ENCODE measurements around the gene ARHGAP20. TPM values are rescaled to one million over a fixed set of nuclear protein-coding genes. Genes with fewer than 3 reads are reported as not detected.

The ARHGAP20 gene
- total RNA-seq, 1 experiment from 2014 or later = 0.04 TPM

DNA sequence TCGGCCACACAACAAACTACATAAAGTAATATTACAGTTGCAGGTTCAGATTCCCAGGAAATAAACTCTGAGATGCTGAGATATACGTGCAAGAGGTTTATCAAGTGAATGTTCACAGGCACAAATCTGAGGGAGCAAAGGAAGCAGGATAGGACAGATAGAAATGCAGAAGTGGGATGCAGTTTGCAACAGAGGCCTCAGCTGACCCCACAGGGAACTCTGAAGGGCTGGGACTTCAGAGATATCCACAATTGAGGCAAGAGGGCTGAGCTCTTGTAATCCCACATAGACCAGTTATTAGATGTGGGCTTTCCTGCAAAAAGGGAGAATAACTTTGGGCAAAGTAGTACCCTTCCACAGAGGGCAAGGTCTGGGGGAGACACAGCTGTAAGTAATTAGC lies 25.4 kb upstream of the ARHGAP20 start:
- Histone ChIP-seq H3K23me2 (ENCODE audit: insufficient read length, low read depth, low read length, poor library complexity, severe bottlenecking) (no peaks in the 10 kb centered on the region), H3K4ac (ENCODE audit: low read depth, low read length) (no peak overlapping the region), H4K8ac (replicated peaks; ENCODE audit: insufficient read length, low read depth, low read length) (no peak overlapping the region), H2BK5ac (ENCODE audit: insufficient read length, low read length) (no peak overlapping the region), H3K27me3 (ENCODE audit: insufficient read depth, low read length) (no peaks in the 10 kb centered on the region), H3K14ac (ENCODE audit: insufficient read depth, low read length) (no peak overlapping the region), H3K9me3 (ENCODE audit: control insufficient read depth, low read depth, low read length) (no peaks in the 10 kb centered on the region), H3K9ac (ENCODE audit: extremely low read depth, insufficient read length, low read length) (no peak overlapping the region), H3K23ac (ENCODE audit: insufficient read length, low read depth, low read length) (no peak overlapping the region), H2AFZ (ENCODE audit: low read length) (no peak overlapping the region), H3K4me1 (ENCODE audit: insufficient read depth, low read length) (no peaks in the 10 kb centered on the region), H3K18ac (ENCODE audit: insufficient read length, low read depth, low read length) (no peak overlapping the region), H3K79me2 (ENCODE audit: insufficient read depth, low read length) (no peaks in the 10 kb centered on the region), H4K20me1 (ENCODE audit: control insufficient read depth, insufficient read depth, insufficient read length) (no peaks in the 10 kb centered on the region), H2BK15ac (ENCODE audit: low read depth, low read length) (no peak overlapping the region), H3K56ac (ENCODE audit: insufficient read length, low read depth, low read length) (no peak overlapping the region), H3K79me1 (ENCODE audit: insufficient read depth, low read depth, low read length, poor library complexity, severe bottlenecking) (no peaks in the 10 kb centered on the region), H3K4me2 (ENCODE audit: insufficient read depth, insufficient read length, low read length) (no peak overlapping the region), H2BK120ac (ENCODE audit: low read depth, low read length, poor library complexity, severe bottlenecking) (no peak overlapping the region), H2BK20ac (ENCODE audit: low read depth, low read length, poor library complexity, severe bottlenecking) (no peak overlapping the region), H3K27ac (ENCODE audit: insufficient read length, low read depth, low read length) (no peak overlapping the region), H4K5ac (ENCODE audit: insufficient read length, low read depth, low read length) (no peak overlapping the region), H4K91ac (ENCODE audit: insufficient read length, low read depth, low read length) (no peak overlapping the region), H3T11ph (ENCODE audit: low read length) (no peak overlapping the region), H2BK12ac (ENCODE audit: insufficient read length, low read depth, low read length) (no peak overlapping the region), H2AK5ac (ENCODE audit: insufficient read length, low read length) (no peak overlapping the region)
- no peak overlapping the region for H3K27ac Mint-ChIP-seq
- no CpG with 5 or more reads among the region's 2 CpGs for WGBS (ENCODE audit: extremely low coverage, insufficient read length, low lambda C conversion rate)
- no peaks in the 10 kb centered on the region for H3K36me3 Mint-ChIP-seq (ENCODE audit: insufficient read depth in 1 of 3, low read depth in 3 of 3)
- H3K4me3 Mint-ChIP-seq = no peak overlapping the region
- peaks cover 2% of the 10 kb centered on the region; the same call in 1 of the 2 replicates for H3K27me3 Mint-ChIP-seq (ENCODE audit: low read depth)
- H3K4me1 Mint-ChIP-seq = no peaks in the 10 kb centered on the region
- TF ChIP-seq, protein P1, sequence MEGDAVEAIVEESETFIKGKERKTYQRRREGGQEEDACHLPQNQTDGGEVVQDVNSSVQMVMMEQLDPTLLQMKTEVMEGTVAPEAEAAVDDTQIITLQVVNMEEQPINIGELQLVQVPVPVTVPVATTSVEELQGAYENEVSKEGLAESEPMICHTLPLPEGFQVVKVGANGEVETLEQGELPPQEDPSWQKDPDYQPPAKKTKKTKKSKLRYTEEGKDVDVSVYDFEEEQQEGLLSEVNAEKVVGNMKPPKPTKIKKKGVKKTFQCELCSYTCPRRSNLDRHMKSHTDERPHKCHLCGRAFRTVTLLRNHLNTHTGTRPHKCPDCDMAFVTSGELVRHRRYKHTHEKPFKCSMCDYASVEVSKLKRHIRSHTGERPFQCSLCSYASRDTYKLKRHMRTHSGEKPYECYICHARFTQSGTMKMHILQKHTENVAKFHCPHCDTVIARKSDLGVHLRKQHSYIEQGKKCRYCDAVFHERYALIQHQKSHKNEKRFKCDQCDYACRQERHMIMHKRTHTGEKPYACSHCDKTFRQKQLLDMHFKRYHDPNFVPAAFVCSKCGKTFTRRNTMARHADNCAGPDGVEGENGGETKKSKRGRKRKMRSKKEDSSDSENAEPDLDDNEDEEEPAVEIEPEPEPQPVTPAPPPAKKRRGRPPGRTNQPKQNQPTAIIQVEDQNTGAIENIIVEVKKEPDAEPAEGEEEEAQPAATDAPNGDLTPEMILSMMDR (conservative IDR thresholded peaks at IDR 0.05) = no peak
- H3K9me3 Mint-ChIP-seq = no peaks in the 10 kb centered on the region
- no peak for DNase-seq

All from H9 (cell line).